Measurements from ENCODE around the gene FIBP.

DNA sequence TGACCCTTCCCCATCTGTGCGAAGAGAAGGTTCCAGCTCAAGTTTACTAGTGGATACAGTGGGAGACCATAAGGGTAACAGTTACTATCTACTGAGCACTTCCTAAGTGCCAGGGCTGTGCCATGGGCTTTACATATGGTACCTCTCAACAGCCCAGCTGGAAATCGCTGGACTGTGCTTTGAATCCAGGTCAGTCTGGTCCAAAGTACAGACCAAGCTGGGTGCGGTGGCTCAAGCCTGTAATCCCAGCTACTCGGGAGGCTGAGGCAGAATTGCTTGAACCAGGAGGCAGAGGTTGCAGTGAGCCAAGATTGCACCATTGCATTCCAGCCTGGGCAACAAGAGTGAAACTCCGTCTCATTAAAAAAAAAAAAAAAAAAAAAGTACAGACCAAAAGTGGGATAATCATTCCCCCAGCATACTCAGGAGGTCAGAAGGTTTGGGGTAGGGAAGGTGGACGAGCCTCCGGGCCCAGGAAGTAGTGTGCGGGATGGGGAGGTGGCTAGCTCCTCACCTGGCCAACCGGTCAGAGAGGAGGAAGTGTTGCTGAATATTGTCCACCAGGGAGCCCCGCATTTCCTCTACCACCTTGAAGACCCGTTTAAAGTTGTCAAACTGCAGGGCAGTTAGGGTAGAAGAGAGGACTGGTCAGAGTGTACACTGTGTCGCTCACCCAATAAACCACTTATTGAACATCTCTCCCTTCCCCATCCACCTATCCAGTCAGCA, 2.3 kb downstream of the FIBP start:
- TF ChIP-seq, protein P1, sequence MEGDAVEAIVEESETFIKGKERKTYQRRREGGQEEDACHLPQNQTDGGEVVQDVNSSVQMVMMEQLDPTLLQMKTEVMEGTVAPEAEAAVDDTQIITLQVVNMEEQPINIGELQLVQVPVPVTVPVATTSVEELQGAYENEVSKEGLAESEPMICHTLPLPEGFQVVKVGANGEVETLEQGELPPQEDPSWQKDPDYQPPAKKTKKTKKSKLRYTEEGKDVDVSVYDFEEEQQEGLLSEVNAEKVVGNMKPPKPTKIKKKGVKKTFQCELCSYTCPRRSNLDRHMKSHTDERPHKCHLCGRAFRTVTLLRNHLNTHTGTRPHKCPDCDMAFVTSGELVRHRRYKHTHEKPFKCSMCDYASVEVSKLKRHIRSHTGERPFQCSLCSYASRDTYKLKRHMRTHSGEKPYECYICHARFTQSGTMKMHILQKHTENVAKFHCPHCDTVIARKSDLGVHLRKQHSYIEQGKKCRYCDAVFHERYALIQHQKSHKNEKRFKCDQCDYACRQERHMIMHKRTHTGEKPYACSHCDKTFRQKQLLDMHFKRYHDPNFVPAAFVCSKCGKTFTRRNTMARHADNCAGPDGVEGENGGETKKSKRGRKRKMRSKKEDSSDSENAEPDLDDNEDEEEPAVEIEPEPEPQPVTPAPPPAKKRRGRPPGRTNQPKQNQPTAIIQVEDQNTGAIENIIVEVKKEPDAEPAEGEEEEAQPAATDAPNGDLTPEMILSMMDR (conservative IDR thresholded peaks at IDR 0.05): no peak
- TF ChIP-seq ZFX (IDR thresholded peaks at IDR 0.05): no peak
